IMR-90 (cell line): Measurements from ENCODE around the gene KRTAP10-6. TPM values are rescaled to one million over a fixed set of nuclear protein-coding genes. Genes with fewer than 3 reads are reported as not detected.
"Not testable (repeated sequence)": the region's sequence is repeated elsewhere in the genome, so short reads cannot be mapped to it uniquely, and the experiment has no call there.

Experiments used
- ATAC-seq: fragments of 200-7000 bp; cut with Tn5 transposase; 2 replicates; pipeline ENCODE4 v1.9.1; 2020; ENCODE audit warnings: low read depth, mild to moderate bottlenecking, moderate library complexity
- BruUV-seq: library from RNA; stranded (reverse); fragments of 400-500 nt; replicated peaks from 2 replicates; lab custom pipeline; 2021; lab: Mats Ljungman, UMichigan
- CTCF ChIA-PET: fragments of 300-600 bp; formaldehyde crosslinking; extraction: SDS; loops from one replicate; lab custom pipeline; 2021; ENCODE audit warnings: antibody characterized with exemption; lab: Yijun Ruan, JAX
- POLR2A ChIA-PET: fragments of 300-600 bp; sonication (Branson Sonifier 250); formaldehyde crosslinking; loops from one replicate; lab custom pipeline; 2022; ENCODE audit warnings: antibody characterized with exemption; ENCODE audit not compliant: unreplicated experiment; lab: Charles Lee
- DNase-seq: peaks from one replicate; pipeline ENCODE4 v3.0.0; 2013
- H2AFZ ChIP-seq: replicated peaks from 2 replicates; pipeline ENCODE3; 2013; ENCODE audit warnings: low read length, mild to moderate bottlenecking; ENCODE audit not compliant: poor library complexity
- H2AK5ac ChIP-seq: 2 replicates; pipeline ENCODE4 v1.6.1; 2013; ENCODE audit warnings: low read depth, low read length, inconsistent platforms
- H2AK9ac ChIP-seq: replicated peaks from 2 replicates; pipeline ENCODE3; 2013; ENCODE audit warnings: mild to moderate bottlenecking, low read depth, low read length, moderate library complexity; ENCODE audit not compliant: poor library complexity
- H2BK120ac ChIP-seq: 2 replicates; pipeline ENCODE4 v1.6.1; 2013; ENCODE audit warnings: low read depth, low read length, inconsistent platforms
- H2BK15ac ChIP-seq: 3 replicates; pipeline ENCODE4 v1.6.1; 2013; ENCODE audit warnings: low read depth, low read length, inconsistent platforms
- H2BK20ac ChIP-seq: 2 replicates; pipeline ENCODE4 v1.6.1; 2013; ENCODE audit warnings: low read depth, mild to moderate bottlenecking, inconsistent platforms, low read length, moderate library complexity
- H2BK5ac ChIP-seq: 2 replicates; pipeline ENCODE4 v1.6.1; 2013; ENCODE audit warnings: mild to moderate bottlenecking, low read depth, low read length, inconsistent platforms; ENCODE audit not compliant: poor library complexity, severe bottlenecking
- H3K14ac ChIP-seq: replicated peaks from 2 replicates; pipeline ENCODE4 v1.6.1; 2013; ENCODE audit warnings: low read depth, low read length, inconsistent platforms
- H3K18ac ChIP-seq: 2 replicates; pipeline ENCODE4 v1.6.1; 2013; ENCODE audit warnings: low read depth, low read length, control low read depth
- H3K23ac ChIP-seq: 2 replicates; pipeline ENCODE4 v1.6.1; 2013; ENCODE audit warnings: low read depth, low read length, inconsistent platforms
- H3K27ac ChIP-seq: 2 replicates; pipeline ENCODE4 v1.5.1; 2013; ENCODE audit warnings: mild to moderate bottlenecking, control low read depth, low read length; ENCODE audit not compliant: insufficient read depth
- H3K27me3 ChIP-seq: 2 replicates; pipeline ENCODE4 v1.6.1; 2013; ENCODE audit warnings: low read length; ENCODE audit not compliant: control insufficient read depth, insufficient read depth
- H3K36me3 ChIP-seq: 2 replicates; pipeline ENCODE4 v1.6.1; 2013; ENCODE audit warnings: low read length, mixed read lengths; ENCODE audit not compliant: control insufficient read depth, insufficient read depth
- H3K4ac ChIP-seq: 2 replicates; pipeline ENCODE4 v1.6.1; 2013; ENCODE audit warnings: low read depth, low read length, inconsistent platforms
- H3K4me1 ChIP-seq: 2 replicates; pipeline ENCODE4 v1.6.1; 2013; ENCODE audit warnings: low read length, mixed read lengths; ENCODE audit not compliant: control insufficient read depth, insufficient read depth
- H3K4me2 ChIP-seq: 2 replicates; pipeline ENCODE4 v1.6.1; 2013; ENCODE audit warnings: low read depth, mild to moderate bottlenecking, control low read depth, low read length, moderate library complexity
- H3K4me3 ChIP-seq: 2 replicates; pipeline ENCODE4 v1.5.1; 2013; ENCODE audit warnings: low read depth, mild to moderate bottlenecking, control low read depth, low read length, moderate library complexity; ENCODE audit not compliant: insufficient read depth
- H3K56ac ChIP-seq: 2 replicates; pipeline ENCODE4 v1.6.1; 2013; ENCODE audit warnings: low read length, inconsistent platforms; ENCODE audit not compliant: insufficient read depth; ENCODE audit errors: extremely low read depth
- H3K79me1 ChIP-seq, 2 experiments: 2 replicates each; pipeline ENCODE4 v1.6.1; 2013; ENCODE audit warnings: low read length in 2 of 2, inconsistent platforms in 1 of 2, low read depth in 1 of 2
- H3K9ac ChIP-seq: 2 replicates; pipeline ENCODE4 v1.6.1; 2013; ENCODE audit warnings: low read depth, low read length, control low read depth
- H3K9me1 ChIP-seq: 2 replicates; pipeline ENCODE4 v1.6.1; 2013; ENCODE audit warnings: low read length, inconsistent platforms; ENCODE audit not compliant: insufficient read depth
- H3K9me3 ChIP-seq: 2 replicates; pipeline ENCODE4 v1.6.1; 2013; ENCODE audit warnings: low read length; ENCODE audit not compliant: control insufficient read depth, insufficient read depth
- H4K20me1 ChIP-seq: 2 replicates; pipeline ENCODE4 v1.6.1; 2013; ENCODE audit warnings: low read length, inconsistent platforms; ENCODE audit not compliant: insufficient read depth
- H4K5ac ChIP-seq: 2 replicates; pipeline ENCODE4 v1.6.1; 2013; ENCODE audit warnings: mild to moderate bottlenecking, low read depth, low read length, control low read depth
- H4K8ac ChIP-seq, 2 experiments: 2 replicates each; pipeline ENCODE4 v1.6.1; 2013; ENCODE audit warnings: low read depth in 2 of 2, low read length in 2 of 2, control low read depth in 1 of 2, inconsistent platforms in 1 of 2
- H4K91ac ChIP-seq: 2 replicates; pipeline ENCODE4 v1.6.1; 2013; ENCODE audit warnings: low read depth, low read length, inconsistent platforms; ENCODE audit not compliant: insufficient read depth
- WGBS, 2 experiments: methylation state at CpG; one replicate each; pipeline versions ENCODE4 v1.1.5 to v1.1.7; 2013; ENCODE audit warnings: missing lambda C conversion rate in 2 of 2; ENCODE audit not compliant: insufficient read length in 1 of 2; ENCODE audit errors: extremely low coverage in 2 of 2; 5-methylcytosine and 5-hydroxymethylcytosine counted together
- dilution Hi-C: fragments of 300-500 bp; cut with HindIII; formaldehyde crosslinking; loops from one replicate; pipeline ENCODE4 v1.14.3; 2018; ENCODE audit warnings: low sequenced_read_pairs; ENCODE audit not compliant: unreplicated experiment
- in situ Hi-C: fragments of 300-500 bp; cut with MboI; formaldehyde crosslinking; loops from 3 replicates; pipeline ENCODE4 v1.14.3; 2019; ENCODE audit warnings: low sequenced_read_pairs, inconsistent platforms, mixed read lengths
- intact Hi-C: fragments of 100-400 bp; cut with micrococcal nuclease; formaldehyde crosslinking; loops from 2 replicates; pipeline ENCODE4 v1.10.0; 2022
- polyA plus RNA-seq, 3 experiments: library from polyadenylated mRNA; depleted of rRNA; stranded (reverse); fragments of >200 nt; gene quantifications; 2 replicates each; pipeline ENCODE4 v1.2.3, GENCODE V29; 2012; ENCODE audit warnings: low replicate concordance in 1 of 3
- total RNA-seq: library from RNA; depleted of rRNA; stranded (reverse); fragments of >200 nt; gene quantifications from 2 replicates; pipeline ENCODE4 v1.2.3, GENCODE V29; 2012

KRTAP10-6 gene
- total and polyA plus RNA-seq, 2 of the 4 experiments (the other 2 are of a cell fraction): not detected

GRCh38 chr21:44637851-44638348 lies 45.6 kb upstream of the KRTAP10-6 start:
- 54% methylated on average over 2 of the region's 12 CpGs; no CpG with 5 or more reads in 1 of the 2 experiments for WGBS, 2 experiments
- not testable (repeated sequence) for H4K5ac ChIP-seq, ATAC-seq

More at GRCh38 chr21:44637851-44638348, 45.6 kb upstream of the KRTAP10-6 start:
- H4K91ac ChIP-seq, H2BK15ac ChIP-seq, in situ Hi-C loops, H3K4me2 ChIP-seq, H4K8ac ChIP-seq, H2AK9ac ChIP-seq, H3K14ac ChIP-seq, H4K20me1 ChIP-seq, H2BK20ac ChIP-seq, POLR2A ChIA-PET, H3K27ac ChIP-seq, H3K9ac ChIP-seq, H2AK5ac ChIP-seq, DNase-seq, CTCF ChIA-PET, H3K4me1 ChIP-seq, H3K4ac ChIP-seq, intact Hi-C loops, H2BK120ac ChIP-seq, H2AFZ ChIP-seq, H3K9me3 ChIP-seq, H3K4me3 ChIP-seq, H3K23ac ChIP-seq, H3K36me3 ChIP-seq, H3K56ac ChIP-seq, H3K9me1 ChIP-seq, H3K79me1 ChIP-seq, dilution Hi-C loops, BruUV-seq, H3K18ac ChIP-seq, H3K27me3 ChIP-seq, H2BK5ac ChIP-seq: not testable (repeated sequence)
